Measurements from ENCODE around the gene FOXK1. TPM values are rescaled to one million over a fixed set of nuclear protein-coding genes. Genes with fewer than 3 reads are reported as not detected.
"Not testable (repeated sequence)": the region's sequence is repeated elsewhere in the genome, so short reads cannot be mapped to it uniquely, and the experiment has no call there.

FOXK1 gene
- total and polyA plus RNA-seq, 7 donors = 4.2 to 26.4 (median 16.8) TPM

DNA sequence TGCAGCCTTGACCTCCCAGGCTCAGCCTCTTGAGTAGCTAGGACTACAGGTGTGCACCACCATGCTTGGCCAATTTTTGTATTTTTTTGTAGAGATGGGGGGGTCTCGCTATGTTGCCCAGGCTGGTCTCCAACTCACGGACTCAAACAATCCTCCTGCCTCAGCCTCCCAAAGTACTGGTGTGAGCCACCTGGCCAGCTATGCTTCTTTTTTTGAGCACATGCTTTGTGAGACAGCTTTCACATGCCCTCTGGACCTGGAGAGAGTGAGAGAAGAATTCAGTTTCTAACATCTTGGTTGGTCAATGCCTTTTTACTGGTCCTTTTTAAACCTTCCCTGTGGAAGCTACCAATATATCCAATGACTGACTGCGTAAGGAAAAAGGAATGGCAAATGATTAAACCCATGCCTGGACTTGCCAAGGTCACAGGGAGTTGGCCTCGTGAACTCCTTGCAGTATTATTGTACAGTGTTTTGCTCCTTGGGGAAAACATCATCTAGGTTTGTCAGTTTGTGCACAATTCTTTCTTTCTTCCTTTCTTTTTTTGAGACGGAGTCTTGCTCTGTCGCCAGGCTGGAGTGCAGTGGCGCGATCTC, 6.2 kb upstream of the FOXK1 start:
- intact Hi-C loops (cut with DNase I) = no loop called here
- Histone ChIP-seq H3K4me3 (no peak overlapping the region), H3K27me3 (ENCODE audit: insufficient read depth in 3 of 3, low read length in 2 of 3) (no peaks in the 10 kb centered on the region), H3K36me3 (ENCODE audit: insufficient read depth in 1 of 2, low read depth in 1 of 2) (no peaks in the 10 kb centered on the region), H3K27ac (no peak overlapping the region), H3K9me3 (no peaks in the 10 kb centered on the region), H3K4me1 (no peaks in the 10 kb centered on the region)
- 89 to 93% (median 91%) methylated on average over 8 of the region's 8 CpGs for WGBS, 3 donors
- no peak for DNase-seq
- TF ChIP-seq, protein P1, sequence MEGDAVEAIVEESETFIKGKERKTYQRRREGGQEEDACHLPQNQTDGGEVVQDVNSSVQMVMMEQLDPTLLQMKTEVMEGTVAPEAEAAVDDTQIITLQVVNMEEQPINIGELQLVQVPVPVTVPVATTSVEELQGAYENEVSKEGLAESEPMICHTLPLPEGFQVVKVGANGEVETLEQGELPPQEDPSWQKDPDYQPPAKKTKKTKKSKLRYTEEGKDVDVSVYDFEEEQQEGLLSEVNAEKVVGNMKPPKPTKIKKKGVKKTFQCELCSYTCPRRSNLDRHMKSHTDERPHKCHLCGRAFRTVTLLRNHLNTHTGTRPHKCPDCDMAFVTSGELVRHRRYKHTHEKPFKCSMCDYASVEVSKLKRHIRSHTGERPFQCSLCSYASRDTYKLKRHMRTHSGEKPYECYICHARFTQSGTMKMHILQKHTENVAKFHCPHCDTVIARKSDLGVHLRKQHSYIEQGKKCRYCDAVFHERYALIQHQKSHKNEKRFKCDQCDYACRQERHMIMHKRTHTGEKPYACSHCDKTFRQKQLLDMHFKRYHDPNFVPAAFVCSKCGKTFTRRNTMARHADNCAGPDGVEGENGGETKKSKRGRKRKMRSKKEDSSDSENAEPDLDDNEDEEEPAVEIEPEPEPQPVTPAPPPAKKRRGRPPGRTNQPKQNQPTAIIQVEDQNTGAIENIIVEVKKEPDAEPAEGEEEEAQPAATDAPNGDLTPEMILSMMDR (IDR thresholded peaks at IDR 0.05) = no peak
- ATAC-seq = no peak

DNA sequence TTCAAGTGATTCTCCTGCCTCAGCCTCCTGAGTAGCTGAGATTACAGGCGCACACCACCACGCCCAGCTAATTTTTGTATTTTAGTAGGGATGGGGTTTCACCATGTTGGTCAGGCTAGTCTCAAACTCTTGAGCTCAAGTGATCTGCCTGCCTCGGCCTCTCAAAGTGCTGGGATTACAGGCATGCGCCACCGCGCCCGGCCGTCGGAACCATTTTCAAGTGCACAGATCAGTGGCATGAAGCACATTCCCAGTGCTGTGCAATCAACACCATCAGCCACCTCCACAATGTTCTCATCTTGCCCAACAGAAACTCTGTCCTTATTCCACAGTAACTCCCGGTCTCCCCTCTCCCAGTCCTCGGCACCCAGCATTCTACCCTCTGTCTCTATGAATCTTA, 4.6 kb upstream of the FOXK1 start:
- H3K36me3 ChIP-seq (ENCODE audit: insufficient read depth in 1 of 2, low read depth in 1 of 2); ATAC-seq; DNase-seq; H3K4me1 ChIP-seq; H3K27ac ChIP-seq; H3K9me3 ChIP-seq; H3K27me3 ChIP-seq (ENCODE audit: insufficient read depth in 3 of 3, low read length in 2 of 3); intact Hi-C loops (cut with DNase I); H3K4me3 ChIP-seq: not testable (repeated sequence)
- 90 to 96% (median 95%) methylated on average over 11 of the region's 11 CpGs for WGBS, 3 donors

DNA sequence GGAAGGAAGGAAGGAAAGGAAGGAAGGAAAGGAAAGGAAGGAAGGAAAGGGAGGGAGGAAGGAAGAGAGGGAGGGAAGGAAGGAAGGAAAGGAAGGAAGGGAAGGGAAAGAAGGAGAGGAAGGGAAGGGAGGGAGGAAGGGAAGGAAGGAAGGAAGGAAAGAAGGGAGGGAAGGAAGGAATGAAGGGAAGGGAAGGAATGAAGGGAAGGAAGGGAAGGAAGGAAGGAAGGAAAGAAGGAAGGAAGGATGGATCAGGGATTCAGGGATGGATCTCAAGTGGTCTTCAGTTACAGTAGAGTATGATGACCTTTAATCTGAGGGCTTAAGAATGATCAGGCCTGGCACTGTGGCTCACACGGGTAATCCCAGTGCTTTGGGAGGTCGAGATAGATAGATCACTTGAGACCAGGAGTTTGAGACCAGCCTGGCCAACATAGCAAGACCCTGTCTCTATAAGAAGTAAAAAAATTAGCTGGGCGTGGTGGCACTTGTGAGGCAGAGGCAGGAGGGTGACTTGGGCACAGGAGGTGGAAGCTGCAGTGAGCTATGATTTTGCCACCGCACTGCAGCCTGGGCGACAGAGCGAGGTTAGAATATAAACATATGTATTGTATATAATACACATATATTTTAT, 760 bp upstream of the FOXK1 start:
- no peak for DNase-seq
- intact Hi-C loops (cut with DNase I) = loop anchor here (1.0 to 5.0 kb wide), 3 partner anchors 39 to 41 kb away; no protein-coding TSS in a partner anchor
- Histone ChIP-seq H3K4me3 (peak overlapping the region; percentile 61), H3K27ac (peak overlapping the region; percentile 65), H3K4me1 (peaks cover 23% of the 10 kb centered on the region), H3K9me3 (no peaks in the 10 kb centered on the region), H3K27me3 (ENCODE audit: insufficient read depth in 3 of 3, low read length in 2 of 3) (no peaks in the 10 kb centered on the region), H3K36me3 (ENCODE audit: insufficient read depth in 1 of 2, low read depth in 1 of 2) (no peaks in the 10 kb centered on the region)
- TF ChIP-seq, protein P1 (IDR thresholded peaks at IDR 0.05) = no peak
- no peak for ATAC-seq
- WGBS, 3 donors = 84 to 85% (median 85%) methylated on average over 6 of the region's 6 CpGs

DNA sequence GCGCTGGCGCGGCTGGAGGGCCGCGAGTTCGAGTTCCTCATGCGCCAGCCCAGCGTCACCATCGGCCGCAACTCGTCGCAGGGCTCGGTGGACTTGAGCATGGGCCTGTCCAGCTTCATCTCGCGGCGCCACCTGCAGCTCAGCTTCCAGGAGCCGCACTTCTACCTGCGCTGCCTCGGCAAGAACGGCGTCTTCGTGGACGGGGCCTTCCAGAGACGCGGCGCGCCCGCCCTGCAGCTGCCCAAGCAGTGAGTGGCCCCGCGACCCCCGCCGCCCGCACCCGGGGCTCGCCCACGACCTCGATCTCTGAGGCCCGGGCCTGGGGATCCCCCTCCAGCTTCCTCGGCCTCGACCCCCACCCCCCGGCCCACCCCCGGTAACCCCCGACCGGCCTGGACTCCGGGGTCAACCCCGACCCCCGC, 537 bp downstream of the FOXK1 start:
- H3K4me3 ChIP-seq = peak overlapping the region; percentile 95
- ATAC-seq (peak; percentile 28 to 63 (median 58)), DNase-seq (peak; percentile 57 to 77)
- 0 to 1% (median 0%) methylated on average over 35 to 47 of the region's 47 CpGs for WGBS, 3 donors
- H3K27me3 ChIP-seq (ENCODE audit: insufficient read depth in 3 of 3, low read length in 2 of 3) = no peaks in the 10 kb centered on the region
- H3K4me1 ChIP-seq = peaks cover 32% of the 10 kb centered on the region
- intact Hi-C loops (cut with DNase I) = loop anchor here (2.0 to 5.0 kb wide), 2 partner anchors 40 to 62 kb away; no protein-coding TSS in a partner anchor
- peak overlapping the region; percentile 84 for H3K27ac ChIP-seq
- no peaks in the 10 kb centered on the region for H3K36me3 ChIP-seq (ENCODE audit: insufficient read depth in 1 of 2, low read depth in 1 of 2)
- TF ChIP-seq, protein P1 (IDR thresholded peaks at IDR 0.05) = peak; percentile 16
- no peaks in the 10 kb centered on the region for H3K9me3 ChIP-seq

DNA sequence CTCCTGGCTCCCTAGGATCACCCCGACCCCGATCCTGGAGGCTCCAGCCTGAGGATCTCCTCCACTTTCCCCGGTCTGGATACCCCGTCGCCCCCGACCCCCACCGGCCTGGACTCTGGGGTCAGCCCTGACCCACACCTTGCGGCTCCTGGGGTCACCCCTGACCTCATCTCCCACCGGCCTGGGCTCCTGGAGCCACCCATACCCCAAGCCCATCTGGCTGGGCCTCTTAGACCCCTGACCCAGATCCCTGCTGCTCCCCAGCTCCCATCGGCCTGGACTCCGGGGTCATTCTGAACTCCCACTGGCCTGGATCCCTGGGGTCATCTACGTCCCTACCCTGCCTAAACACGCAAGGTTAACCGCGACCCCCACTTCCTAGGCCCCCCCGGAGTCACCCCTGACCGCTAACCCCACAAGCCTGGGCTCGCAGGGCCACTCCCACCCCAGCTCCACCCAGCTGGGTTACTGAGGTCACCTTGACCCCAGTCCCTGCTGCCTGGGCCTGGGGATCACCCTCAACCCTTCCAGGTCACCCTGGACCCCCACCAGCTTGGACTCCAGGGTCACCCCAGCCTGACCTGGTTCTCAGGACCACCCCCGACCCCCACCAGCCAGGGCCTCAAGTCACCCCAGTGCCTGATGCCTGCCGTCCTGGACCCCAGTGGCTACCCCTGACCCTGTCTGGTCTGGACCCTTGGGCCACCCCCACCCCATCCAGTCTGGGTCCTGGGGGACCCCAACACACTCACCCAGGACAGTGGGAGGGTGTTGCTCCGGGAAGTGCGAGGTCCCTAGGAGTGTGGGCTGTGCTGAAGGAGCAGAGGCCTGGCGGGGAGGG, 1.2 kb downstream of the FOXK1 start:
- peak in 1 of 2 donors; percentile 58 for DNase-seq
- TF ChIP-seq, protein P1 (IDR thresholded peaks at IDR 0.05) = no peak
- Histone ChIP-seq H3K36me3 (ENCODE audit: insufficient read depth in 1 of 2, low read depth in 1 of 2) (no peaks in the 10 kb centered on the region), H3K4me3 (peak overlapping the region; percentile 95), H3K27ac (peak overlapping the region; percentile 84), H3K27me3 (ENCODE audit: insufficient read depth in 3 of 3, low read length in 2 of 3) (no peaks in the 10 kb centered on the region), H3K9me3 (no peaks in the 10 kb centered on the region), H3K4me1 (peaks cover 34% of the 10 kb centered on the region)
- ATAC-seq = peak; percentile 33 to 67 (median 49)
- WGBS, 3 donors = 3 to 8% (median 4%) methylated on average over 19 to 23 of the region's 23 CpGs
- intact Hi-C loops (cut with DNase I) = loop anchor here (2.0 to 5.0 kb wide), 2 partner anchors 39 to 62 kb away; no protein-coding TSS in a partner anchor
